GM18526 (cell line): Measurements from ENCODE around the gene TBC1D2B.

Experiments used
- POLR2A ChIP-seq: IDR thresholded peaks from 3 replicates; pipeline ENCODE4 v1.6.1; 2011; ENCODE audit not compliant: insufficient read length; ENCODE audit errors: extremely low read depth

TBC1D2B gene

DNA sequence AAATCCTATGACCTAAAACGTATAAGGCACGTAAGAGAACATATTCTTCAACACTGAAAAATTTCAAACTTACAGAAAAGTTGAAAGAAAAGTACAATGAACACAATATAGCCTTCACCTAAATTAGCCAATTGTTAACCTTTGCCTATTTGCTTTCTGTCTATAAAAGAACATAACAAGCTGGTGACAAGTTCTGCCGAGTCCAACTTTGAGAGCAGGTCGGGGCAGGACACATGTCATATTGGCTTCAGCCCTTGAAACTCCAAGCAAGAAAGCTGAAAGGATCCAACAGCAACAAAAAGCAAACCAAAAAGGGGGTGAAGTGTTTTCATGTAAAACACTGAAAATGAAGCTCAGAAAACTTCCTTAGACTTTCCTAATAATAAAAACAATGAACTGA, 59.1 kb downstream of the TBC1D2B start:
- no peak for TF ChIP-seq POLR2A

DNA sequence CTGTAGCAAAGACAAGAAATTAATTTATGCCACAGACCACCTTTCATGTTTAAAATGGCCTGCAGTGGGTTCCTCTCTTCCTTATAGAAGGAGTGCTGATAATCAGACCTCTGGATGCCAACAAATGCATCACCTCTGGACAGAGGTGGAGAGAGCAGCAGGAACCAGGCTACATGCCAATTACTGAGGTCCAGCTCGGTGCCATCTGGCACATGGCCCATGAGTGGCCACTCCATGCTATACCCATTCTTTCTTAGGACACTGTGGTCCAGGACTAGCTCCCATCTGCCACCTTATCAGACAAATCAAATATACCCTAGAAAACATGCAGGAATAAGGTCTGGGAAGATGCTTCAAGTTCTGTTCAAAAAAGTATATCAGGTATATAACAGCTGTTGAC, 60.7 kb downstream of the TBC1D2B start:
- no peak for TF ChIP-seq POLR2A

DNA sequence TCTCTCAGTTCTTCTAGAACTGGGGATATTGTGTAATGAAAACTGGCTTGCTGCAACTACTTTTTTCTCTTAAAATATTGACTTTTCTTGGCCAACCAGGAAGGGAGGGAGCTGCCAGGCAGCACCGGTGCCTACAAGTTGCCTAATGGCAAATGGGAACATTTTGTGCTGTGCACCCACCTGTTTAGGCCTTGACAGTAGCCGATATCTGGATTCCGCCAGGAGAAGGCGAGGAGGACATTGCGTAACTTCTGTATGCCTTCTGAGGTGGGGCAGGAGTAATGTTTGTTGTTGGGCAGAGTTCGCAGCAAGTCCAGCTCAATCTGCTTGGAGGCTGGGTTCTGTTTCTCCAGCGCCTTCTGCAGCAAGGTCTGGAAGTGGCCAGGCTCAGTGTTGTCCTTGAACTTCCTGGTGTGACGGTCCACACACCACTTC, 64.9 kb downstream of the TBC1D2B start:
- TF ChIP-seq POLR2A: no peak

DNA sequence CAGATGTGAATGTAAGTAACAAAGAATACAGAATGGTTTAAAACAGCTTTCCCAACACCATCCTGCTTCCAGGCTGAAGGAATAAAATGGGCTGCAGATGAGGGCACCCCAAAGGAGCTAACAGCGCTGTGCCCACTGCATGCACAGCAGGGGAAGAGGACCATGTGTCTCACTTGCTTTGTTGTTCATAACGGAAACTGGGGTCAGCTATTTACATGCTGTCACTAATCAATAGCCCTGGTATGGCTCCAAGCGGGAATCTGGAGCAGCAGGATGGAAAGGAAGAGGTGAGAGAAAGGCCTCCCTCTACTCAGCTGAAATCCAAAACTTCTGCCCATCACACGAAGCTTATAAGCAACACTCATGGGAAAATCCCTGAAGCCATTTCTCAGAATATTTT, 67.4 kb downstream of the TBC1D2B start:
- no peak for TF ChIP-seq POLR2A

DNA sequence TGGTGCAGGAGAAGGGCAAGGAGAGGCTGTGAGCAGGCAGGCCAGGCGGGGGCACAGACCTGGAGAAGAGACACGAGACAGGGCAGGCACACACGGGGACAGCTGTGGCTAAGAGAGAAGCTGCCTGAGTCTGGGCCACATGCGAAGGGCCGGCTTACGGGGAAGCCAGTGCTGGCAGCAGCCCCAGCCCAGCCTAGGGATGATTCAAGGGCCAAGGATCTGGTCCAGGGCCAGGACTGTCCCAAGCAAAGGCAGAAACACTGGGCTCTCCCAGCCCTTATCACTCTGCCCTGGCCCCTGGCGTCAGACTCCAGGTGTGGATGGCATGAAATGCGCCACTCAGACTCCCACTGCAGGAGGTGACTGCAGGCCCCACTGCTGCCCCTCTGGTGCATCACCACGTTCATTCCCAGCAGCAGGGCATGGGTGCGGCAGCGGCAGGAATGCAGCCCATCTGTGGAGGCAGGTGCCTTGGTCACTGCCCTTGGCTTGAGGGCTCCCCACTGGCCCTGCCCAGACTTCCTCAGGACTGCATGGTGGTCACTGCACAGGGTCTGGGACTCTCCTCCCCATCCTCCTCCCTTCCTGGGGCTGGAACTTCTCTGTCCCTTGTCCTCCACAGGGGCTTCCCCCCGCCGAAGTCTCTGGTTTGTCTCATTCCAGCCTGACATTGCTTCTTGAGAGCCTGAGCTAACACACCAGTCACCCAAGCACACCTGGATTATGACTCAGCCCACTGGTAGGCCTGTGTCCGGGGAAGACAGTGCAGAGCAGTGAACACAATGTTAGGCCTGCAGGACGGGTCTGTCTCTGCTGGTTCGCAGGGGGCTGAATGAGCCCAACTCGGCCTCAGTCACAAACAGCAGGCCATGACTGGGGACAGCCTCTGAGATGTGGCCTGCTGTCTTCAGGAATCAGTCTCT, 69.3 kb downstream of the TBC1D2B start:
- TF ChIP-seq POLR2A: no peak

DNA sequence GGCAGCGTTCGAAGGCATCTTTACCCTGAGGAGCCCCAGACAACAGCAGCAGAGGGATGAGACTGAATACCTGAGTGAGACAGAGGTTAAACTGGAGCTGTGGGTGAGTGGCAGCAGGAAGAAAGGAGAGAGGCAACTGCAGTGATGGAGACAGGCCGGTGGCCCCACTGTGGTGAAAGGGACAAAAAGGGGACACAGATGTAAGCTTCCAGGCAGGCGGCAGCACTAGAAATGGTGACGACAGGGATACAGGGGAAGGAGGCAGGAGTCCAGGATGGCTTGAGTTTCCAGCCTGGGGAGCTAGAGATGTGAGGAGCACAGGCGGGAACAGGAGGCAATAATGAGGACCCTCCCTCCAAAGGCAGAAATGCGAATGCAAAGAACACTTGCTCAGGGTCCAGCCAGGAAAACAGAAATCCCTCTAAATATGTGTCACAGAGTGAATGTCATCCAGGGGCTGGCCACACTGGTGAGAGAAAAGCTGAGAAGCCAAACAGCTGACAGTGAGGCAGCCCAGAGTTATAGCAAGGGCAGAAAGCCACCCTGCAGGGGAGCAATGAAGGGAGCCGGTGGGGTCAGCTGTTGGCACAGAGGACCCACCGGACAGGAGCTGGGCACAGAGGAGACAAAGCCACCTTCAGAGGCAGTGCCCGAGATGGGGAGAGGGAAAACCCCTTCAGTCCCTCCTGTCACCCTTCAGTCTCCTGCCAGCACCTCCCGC, 70.1 kb downstream of the TBC1D2B start:
- no peak for TF ChIP-seq POLR2A

DNA sequence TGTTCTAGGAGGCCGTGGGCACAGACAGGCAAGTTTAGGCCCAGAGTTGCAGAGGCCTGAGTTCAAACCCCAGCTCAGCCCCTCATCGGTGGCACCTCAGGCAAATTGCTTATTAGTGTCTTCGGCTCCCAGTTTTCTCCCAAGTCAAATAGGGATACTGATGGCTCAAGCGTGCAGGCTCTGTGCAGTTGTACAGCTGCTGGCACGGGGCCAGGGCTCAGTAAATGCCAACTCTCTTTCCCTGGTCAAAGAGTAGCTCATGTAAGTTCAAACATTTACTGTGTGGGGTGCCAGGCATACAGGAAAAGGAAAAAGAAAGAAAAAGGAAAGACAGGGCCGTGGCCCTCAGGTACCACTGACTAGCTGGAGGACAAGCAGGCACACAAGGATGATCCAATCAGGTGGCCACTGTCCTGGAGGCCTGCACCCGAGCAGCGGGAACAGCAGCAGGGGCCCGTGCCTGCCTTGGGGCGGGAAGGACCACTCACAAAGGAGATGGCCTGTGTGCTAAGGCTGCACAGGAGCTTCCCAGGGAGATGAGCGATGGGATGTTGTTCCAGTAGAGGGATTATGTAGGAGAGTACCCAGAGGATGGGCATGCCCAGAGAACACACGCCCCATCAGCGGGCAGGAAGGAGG, 70.8 kb downstream of the TBC1D2B start:
- TF ChIP-seq POLR2A: no peak

DNA sequence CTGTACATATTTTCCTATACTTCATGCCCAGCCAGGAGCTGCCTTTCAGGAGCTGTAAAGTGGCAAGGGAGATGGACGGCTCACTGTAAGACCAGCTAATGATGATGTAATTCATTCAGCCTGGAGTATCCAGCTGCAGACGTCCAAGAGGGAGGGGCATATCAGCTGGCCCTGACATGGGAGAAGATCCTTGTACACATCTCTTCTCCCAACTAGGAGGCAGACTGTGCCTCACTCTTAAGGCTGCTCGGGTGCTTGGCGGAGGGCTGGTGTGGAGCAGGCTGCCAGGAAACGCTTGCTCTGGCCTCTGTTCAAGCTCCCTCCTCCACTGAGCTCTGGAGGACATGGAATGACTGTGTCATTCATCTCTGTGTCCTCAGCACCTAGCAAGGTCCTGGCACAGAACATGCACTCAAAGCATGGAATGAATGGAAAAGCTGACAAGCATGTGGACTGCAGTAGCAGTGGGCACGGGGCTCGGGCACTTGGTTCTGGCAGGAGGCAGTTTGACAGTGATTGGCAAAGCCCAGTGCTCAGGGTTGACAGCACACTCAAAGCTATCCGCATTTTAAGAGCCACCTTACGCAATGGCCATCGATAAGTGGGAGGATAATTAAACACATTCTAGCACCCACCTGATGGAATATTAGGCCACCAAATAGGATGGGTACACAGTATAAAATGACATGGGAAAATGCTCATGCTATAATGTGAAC, 72.4 kb downstream of the TBC1D2B start:
- no peak for TF ChIP-seq POLR2A

DNA sequence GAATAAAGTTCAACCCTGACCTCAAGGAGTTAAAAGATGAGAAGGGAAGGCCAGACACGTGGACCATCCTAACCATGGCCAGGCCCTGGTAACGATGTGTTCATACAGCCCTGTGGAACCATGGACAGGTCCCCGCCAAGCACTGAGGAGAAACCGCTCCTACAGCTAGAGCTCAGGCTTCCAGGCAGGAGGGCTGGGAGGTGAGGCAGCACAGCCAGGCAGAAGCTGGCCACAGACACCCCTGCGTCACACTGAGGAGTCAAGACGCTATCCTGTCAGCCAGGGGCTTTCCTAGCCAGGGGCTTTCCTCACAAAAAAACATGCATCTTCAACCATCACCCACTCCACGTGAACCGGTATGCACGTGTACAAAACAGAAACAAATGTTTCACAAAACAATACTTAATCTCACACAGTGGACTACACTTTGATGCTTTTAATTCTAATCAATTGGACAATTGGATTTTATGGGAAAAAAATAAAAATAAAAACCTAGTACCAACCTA, 73.2 kb downstream of the TBC1D2B start:
- TF ChIP-seq POLR2A: no peak

DNA sequence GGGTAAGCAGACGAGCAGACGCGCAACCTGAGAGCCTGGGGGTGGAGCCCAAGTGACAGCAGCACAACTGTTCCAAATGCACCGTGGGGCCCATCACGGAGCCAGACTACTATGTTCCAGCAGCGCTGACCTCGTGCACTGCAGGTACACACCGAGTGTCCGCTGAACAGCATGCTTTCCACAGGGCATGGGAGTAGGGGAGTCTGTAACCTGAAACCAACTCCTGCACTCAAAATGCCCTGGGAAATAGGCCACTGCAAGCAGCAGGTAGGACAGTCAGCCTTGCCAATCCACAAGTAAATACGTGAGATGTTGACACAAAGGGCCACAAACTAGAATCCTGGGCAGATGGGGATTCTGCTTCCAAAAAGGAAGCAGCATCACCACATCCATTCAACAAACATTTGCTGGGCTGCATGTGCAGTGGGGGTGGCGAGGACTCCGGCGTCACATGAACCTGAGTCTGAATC, 73.9 kb downstream of the TBC1D2B start:
- TF ChIP-seq POLR2A: no peak

DNA sequence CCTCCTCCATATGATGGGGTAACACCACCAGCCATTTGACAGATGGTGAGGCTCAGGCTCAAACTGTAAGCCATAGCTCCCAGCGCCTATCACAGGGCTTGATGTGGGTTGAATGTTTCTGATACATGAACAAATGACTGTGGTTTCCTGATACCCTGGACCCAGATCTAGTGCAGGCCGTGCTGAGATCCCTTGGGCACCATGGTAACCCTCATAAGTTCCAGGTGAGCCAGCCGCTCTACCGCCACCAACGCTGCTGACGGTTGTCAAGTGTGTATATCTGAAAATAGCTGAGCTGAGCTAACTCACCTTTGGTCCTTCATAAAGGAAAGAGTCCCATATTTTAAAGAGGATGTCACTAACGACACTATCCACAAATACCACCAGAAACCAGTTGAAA, 74.5 kb downstream of the TBC1D2B start:
- no peak for TF ChIP-seq POLR2A

DNA sequence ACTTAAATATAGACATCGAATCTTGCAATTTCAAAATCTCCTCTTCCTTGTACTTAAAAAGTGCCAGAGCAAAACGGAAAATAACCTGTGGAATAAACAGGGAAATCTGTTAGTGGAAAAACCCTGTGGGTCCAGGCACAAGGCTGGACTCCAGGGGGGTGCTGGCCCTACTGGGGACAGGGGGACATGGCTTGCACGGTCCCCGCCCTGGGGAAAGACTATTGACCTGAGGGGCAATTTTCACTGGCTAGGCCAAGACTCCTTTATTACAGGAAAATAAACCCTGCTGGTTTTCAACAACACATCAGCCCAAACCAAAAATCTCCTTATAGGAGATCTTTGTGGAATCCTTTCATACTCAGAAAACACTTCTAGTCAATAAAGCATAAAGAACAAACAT, 75.9 kb downstream of the TBC1D2B start:
- no peak for TF ChIP-seq POLR2A

DNA sequence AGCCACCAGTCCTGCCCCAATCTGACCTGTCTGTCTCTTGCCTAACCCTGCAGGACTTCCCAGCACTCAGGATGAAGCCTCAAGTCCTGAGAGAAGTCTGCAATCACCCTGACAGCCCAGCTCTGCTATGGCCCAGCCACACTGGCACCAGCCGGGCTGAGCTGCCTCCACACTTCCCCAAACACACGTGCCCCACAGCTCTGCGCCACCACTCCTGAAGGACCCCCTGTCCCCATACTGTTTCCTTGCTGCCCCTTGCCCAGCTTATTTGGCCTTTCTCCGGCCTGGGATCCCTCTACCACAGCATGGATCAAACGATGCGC, 76.6 kb downstream of the TBC1D2B start:
- no peak for TF ChIP-seq POLR2A

DNA sequence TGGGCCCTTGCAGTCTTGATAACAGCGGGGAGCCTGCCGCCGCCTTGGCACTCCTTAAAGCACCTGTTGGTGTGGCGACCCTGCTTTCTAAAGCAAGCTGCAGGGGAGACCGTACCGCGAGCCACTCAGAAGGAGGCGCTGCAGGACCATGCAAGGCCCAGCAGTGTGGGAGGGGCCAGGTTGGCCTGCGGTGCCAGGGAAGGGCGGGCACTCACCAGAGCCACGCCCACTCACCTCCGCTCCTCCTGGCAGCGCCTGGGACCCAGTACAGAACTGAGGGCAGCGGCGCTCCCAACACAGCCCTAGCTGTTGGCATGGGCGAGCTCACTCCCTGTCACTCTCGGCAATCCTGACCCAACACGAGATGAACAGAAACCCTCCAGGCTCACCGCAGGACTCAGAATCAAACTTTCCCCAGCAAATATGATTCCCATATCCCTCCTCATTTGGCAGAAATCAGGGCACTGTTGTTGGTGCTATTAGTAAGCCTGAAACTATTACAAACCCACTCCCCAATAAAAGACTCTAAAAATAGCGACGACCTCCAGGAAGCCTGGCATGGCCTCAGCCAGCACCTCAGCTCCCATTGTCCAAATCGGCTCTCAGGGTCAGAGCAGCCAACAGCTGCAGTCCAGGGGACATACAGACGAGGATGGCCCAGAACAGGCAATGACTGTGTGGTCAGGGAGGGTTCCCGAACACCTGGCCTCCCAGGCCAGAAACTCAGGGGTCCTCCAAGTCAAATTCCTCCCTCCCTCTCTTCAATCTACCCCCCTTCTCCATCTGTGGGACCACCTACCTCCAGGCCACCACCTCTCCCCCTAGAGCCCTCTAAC, 77.2 kb downstream of the TBC1D2B start:
- no peak for TF ChIP-seq POLR2A
